Ovary (tissue), 3 donors: ENCODE measurements around the gene SFTPD.
"Not testable (repeated sequence)": the region's sequence is repeated elsewhere in the genome, so short reads cannot be mapped to it uniquely, and the experiment has no call there.

Source experiments
- CTCF ChIP-seq, 3 donors: fragments of 450-650 bp in 2 of 3; fragments of 200-600 bp in 1 of 3; IDR thresholded peaks; one replicate each; pipeline versions ENCODE4 v1.5.1 to v1.8.0; 2016 to 2022; ENCODE audit warnings: antibody characterized with exemption in 3 of 3, mild to moderate bottlenecking in 1 of 3
- EP300 ChIP-seq: sonication (generic); formaldehyde crosslinking; IDR thresholded peaks from one replicate; pipeline ENCODE4 v1.6.1; 2017; ENCODE audit warnings: antibody characterized with exemption
- POLR2A ChIP-seq: fragments of 450-650 bp; IDR thresholded peaks from one replicate; pipeline ENCODE4 v1.6.1; 2017; ENCODE audit warnings: antibody characterized with exemption, mild to moderate bottlenecking, moderate library complexity
- donor health status: DM: no; HTN: no; CAD: no.

DNA sequence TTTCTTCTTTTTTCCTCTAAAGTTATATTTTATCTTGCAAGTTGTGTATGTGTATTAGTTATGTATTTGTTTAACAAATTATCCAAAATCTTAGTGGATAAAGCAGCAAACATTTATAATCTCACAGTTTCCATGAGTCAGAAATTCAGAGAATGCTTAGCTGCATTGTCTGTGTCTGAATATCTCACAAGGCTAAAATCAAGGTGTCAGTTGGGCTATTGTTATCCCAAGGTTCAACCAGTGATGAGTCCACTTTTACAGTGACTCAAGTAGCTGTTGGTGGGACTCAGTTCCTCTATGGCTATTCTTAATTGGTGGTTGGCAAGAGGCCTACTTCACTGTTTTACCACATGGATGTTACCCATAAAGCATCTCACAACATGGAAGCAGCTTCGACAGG is 47.3 kb downstream of the SFTPD start:
- TF ChIP-seq CTCF (IDR thresholded peaks at IDR 0.05); POLR2A; EP300: not testable (repeated sequence)
